Measurements from ENCODE around the gene SLC24A1.
A peak's percentile ranks its signal among the peaks of the same experiment; 100 is the strongest.

SLC24A1 gene

DNA sequence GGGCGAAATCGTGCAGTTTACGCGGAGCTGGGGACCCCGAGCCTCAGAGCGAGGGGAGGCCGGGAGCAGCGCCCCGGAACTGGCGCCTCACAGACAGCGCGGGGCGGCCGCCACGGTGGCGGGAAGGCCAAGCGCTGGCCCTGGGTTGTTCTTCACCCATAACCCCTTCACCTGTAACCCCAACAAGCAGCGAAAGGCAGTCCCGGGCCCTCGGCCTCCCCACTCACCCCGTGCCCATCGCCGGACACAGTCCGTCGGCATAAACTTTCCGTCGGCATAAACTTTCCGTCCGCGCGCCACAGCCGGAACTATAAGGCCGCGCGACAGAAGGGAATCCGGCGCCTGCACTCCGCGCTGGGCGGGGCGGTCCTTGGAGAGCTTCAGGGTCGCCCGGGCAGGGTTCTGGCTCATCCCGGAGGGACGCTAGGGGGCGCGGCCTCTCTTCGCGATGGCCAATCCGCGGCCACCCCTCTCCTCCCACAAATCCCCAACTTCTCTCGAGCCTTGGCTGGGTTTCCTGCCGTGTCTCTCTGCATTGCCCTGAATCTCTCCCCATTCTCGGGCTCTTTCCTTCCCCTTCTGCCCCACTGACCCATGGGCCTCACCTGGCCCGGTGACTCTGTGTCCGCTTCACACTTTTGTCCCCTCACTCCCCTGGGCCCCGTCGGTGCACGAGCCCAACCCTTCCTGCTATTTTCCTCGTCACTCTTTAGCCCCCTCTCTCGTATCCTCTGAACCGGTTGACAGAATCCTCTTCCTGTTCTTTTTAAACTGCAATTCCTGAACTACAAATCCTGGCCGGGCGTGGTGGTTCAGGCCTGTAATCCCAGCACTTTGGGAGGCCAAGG, 10.6 kb upstream of the SLC24A1 start, which contains the start of gene INTS14 (continued):
- TF ChIP-seq ZNF169 (tag by site-specific recombination; IDR thresholded peaks at IDR 0.05): no peak; the same call in 1 of the 2 replicates
- peak; percentile 75; the same call in 1 of the 2 replicates for TF ChIP-seq ZBTB21 (tag by site-specific recombination; IDR thresholded peaks at IDR 0.05)
- TF ChIP-seq GLIS2 (tag by site-specific recombination; IDR thresholded peaks at IDR 0.05): peak; percentile 72
- TF ChIP-seq ZNF658 (tag by site-specific recombination; IDR thresholded peaks at IDR 0.05): no peak
- TF ChIP-seq, protein P1, sequence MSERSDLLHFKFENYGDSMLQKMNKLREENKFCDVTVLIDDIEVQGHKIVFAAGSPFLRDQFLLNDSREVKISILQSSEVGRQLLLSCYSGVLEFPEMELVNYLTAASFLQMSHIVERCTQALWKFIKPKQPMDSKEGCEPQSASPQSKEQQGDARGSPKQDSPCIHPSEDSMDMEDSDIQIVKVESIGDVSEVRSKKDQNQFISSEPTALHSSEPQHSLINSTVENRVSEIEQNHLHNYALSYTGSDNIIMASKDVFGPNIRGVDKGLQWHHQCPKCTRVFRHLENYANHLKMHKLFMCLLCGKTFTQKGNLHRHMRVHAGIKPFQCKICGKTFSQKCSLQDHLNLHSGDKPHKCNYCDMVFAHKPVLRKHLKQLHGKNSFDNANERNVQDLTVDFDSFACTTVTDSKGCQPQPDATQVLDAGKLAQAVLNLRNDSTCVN (tag by site-specific recombination; optimal IDR thresholded peaks at IDR 0.05): peak; percentile 94
- TF ChIP-seq, protein P2, sequence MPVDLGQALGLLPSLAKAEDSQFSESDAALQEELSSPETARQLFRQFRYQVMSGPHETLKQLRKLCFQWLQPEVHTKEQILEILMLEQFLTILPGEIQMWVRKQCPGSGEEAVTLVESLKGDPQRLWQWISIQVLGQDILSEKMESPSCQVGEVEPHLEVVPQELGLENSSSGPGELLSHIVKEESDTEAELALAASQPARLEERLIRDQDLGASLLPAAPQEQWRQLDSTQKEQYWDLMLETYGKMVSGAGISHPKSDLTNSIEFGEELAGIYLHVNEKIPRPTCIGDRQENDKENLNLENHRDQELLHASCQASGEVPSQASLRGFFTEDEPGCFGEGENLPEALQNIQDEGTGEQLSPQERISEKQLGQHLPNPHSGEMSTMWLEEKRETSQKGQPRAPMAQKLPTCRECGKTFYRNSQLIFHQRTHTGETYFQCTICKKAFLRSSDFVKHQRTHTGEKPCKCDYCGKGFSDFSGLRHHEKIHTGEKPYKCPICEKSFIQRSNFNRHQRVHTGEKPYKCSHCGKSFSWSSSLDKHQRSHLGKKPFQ (tag by site-specific recombination; IDR thresholded peaks at IDR 0.05): peak; percentile 75; the same call in 1 of the 2 replicates
- peak; percentile 90 for TF ChIP-seq ZNF184 (tag by site-specific recombination; IDR thresholded peaks at IDR 0.05)
- 0 out of 2 replicates have a peak, but pooled peaks have one; percentile 43 for TF ChIP-seq ZNF473 (tag by site-specific recombination; IDR thresholded peaks at IDR 0.05)
- TF ChIP-seq SP3 (tag by site-specific recombination; IDR thresholded peaks at IDR 0.05): peak; percentile 98
- TF ChIP-seq, protein P3, sequence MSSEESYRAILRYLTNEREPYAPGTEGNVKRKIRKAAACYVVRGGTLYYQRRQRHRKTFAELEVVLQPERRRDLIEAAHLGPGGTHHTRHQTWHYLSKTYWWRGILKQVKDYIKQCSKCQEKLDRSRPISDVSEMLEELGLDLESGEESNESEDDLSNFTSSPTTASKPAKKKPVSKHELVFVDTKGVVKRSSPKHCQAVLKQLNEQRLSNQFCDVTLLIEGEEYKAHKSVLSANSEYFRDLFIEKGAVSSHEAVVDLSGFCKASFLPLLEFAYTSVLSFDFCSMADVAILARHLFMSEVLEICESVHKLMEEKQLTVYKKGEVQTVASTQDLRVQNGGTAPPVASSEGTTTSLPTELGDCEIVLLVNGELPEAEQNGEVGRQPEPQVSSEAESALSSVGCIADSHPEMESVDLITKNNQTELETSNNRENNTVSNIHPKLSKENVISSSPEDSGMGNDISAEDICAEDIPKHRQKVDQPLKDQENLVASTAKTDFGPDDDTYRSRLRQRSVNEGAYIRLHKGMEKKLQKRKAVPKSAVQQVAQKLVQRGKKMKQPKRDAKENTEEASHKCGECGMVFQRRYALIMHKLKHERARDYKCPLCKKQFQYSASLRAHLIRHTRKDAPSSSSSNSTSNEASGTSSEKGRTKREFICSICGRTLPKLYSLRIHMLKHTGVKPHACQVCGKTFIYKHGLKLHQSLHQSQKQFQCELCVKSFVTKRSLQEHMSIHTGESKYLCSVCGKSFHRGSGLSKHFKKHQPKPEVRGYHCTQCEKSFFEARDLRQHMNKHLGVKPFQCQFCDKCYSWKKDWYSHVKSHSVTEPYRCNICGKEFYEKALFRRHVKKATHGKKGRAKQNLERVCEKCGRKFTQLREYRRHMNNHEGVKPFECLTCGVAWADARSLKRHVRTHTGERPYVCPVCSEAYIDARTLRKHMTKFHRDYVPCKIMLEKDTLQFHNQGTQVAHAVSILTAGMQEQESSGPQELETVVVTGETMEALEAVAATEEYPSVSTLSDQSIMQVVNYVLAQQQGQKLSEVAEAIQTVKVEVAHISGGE (tag by site-specific recombination; conservative IDR thresholded peaks at IDR 0.05; ENCODE audit: low read depth): peak; percentile 100
- TF ChIP-seq ZNF248 (tag by site-specific recombination; IDR thresholded peaks at IDR 0.05): no peak
- no peak for TF ChIP-seq ZNF621 (tag by site-specific recombination; IDR thresholded peaks at IDR 0.05)
- peak; percentile 97 for TF ChIP-seq ZBTB7A (tag by site-specific recombination; IDR thresholded peaks at IDR 0.05; ENCODE audit: low read depth)
- TF ChIP-seq ZIC2 (tag by site-specific recombination; IDR thresholded peaks at IDR 0.05): peak; percentile 55; the same call in 1 of the 2 replicates
- peak; percentile 97 for TF ChIP-seq BCL11A (tag by site-specific recombination; IDR thresholded peaks at IDR 0.05; ENCODE audit: low read depth)
- peak; percentile 87; the same call in 1 of the 2 replicates for TF ChIP-seq ZNF221 (tag by site-specific recombination; IDR thresholded peaks at IDR 0.05; ENCODE audit: borderline replicate concordance)
- TF ChIP-seq ZNF560 (tag by site-specific recombination; IDR thresholded peaks at IDR 0.05; ENCODE audit: borderline replicate concordance): no peak
- peak; percentile 60; the same call in 1 of the 2 replicates for TF ChIP-seq OSR2 (tag by site-specific recombination; IDR thresholded peaks at IDR 0.05)
- 0 out of 2 replicates have a peak, but pooled peaks have one; percentile 34 for TF ChIP-seq ZNF416 (tag by site-specific recombination; IDR thresholded peaks at IDR 0.05)
- TF ChIP-seq SALL2 (tag by site-specific recombination; IDR thresholded peaks at IDR 0.05; ENCODE audit: borderline replicate concordance): no peak
- TF ChIP-seq, protein P4, sequence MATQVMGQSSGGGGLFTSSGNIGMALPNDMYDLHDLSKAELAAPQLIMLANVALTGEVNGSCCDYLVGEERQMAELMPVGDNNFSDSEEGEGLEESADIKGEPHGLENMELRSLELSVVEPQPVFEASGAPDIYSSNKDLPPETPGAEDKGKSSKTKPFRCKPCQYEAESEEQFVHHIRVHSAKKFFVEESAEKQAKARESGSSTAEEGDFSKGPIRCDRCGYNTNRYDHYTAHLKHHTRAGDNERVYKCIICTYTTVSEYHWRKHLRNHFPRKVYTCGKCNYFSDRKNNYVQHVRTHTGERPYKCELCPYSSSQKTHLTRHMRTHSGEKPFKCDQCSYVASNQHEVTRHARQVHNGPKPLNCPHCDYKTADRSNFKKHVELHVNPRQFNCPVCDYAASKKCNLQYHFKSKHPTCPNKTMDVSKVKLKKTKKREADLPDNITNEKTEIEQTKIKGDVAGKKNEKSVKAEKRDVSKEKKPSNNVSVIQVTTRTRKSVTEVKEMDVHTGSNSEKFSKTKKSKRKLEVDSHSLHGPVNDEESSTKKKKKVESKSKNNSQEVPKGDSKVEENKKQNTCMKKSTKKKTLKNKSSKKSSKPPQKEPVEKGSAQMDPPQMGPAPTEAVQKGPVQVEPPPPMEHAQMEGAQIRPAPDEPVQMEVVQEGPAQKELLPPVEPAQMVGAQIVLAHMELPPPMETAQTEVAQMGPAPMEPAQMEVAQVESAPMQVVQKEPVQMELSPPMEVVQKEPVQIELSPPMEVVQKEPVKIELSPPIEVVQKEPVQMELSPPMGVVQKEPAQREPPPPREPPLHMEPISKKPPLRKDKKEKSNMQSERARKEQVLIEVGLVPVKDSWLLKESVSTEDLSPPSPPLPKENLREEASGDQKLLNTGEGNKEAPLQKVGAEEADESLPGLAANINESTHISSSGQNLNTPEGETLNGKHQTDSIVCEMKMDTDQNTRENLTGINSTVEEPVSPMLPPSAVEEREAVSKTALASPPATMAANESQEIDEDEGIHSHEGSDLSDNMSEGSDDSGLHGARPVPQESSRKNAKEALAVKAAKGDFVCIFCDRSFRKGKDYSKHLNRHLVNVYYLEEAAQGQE (tag by site-specific recombination; IDR thresholded peaks at IDR 0.05): peak; percentile 84
- peak; percentile 98 for TF ChIP-seq ZNF366 (tag by site-specific recombination; conservative IDR thresholded peaks at IDR 0.05)
- TF ChIP-seq ZNF140 (tag by site-specific recombination; IDR thresholded peaks at IDR 0.05): no peak
- no peak; the same call in none of the 2 replicates for TF ChIP-seq SCRT1 (tag by site-specific recombination; IDR thresholded peaks at IDR 0.05; ENCODE audit: borderline replicate concordance)
- peak; percentile 97 for TF ChIP-seq MZF1 (tag by site-specific recombination; IDR thresholded peaks at IDR 0.05; ENCODE audit: borderline replicate concordance)
- TF ChIP-seq ZNF138 (tag by site-specific recombination; IDR thresholded peaks at IDR 0.05; ENCODE audit: borderline replicate concordance): 0 out of 2 replicates have a peak, but pooled peaks have one; percentile 58
- 0 out of 2 replicates have a peak, but pooled peaks have one; percentile 21 for TF ChIP-seq ZNF157 (tag by site-specific recombination; IDR thresholded peaks at IDR 0.05)
- TF ChIP-seq, protein P5, sequence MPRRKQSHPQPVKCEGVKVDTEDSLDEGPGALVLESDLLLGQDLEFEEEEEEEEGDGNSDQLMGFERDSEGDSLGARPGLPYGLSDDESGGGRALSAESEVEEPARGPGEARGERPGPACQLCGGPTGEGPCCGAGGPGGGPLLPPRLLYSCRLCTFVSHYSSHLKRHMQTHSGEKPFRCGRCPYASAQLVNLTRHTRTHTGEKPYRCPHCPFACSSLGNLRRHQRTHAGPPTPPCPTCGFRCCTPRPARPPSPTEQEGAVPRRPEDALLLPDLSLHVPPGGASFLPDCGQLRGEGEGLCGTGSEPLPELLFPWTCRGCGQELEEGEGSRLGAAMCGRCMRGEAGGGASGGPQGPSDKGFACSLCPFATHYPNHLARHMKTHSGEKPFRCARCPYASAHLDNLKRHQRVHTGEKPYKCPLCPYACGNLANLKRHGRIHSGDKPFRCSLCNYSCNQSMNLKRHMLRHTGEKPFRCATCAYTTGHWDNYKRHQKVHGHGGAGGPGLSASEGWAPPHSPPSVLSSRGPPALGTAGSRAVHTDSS (tag by site-specific recombination; IDR thresholded peaks at IDR 0.05): peak; percentile 38
